ENCODE results near the gene MSRB1. TPM values are rescaled to one million over a fixed set of nuclear protein-coding genes. Genes with fewer than 3 reads are reported as not detected.
A peak's percentile ranks its signal among the peaks of the same experiment; 100 is the strongest.
"Not testable (repeated sequence)": the region's sequence is repeated elsewhere in the genome, so short reads cannot be mapped to it uniquely, and the experiment has no call there.

Gene MSRB1
- polyA plus RNA-seq, 1 experiment: 23.1 TPM

DNA sequence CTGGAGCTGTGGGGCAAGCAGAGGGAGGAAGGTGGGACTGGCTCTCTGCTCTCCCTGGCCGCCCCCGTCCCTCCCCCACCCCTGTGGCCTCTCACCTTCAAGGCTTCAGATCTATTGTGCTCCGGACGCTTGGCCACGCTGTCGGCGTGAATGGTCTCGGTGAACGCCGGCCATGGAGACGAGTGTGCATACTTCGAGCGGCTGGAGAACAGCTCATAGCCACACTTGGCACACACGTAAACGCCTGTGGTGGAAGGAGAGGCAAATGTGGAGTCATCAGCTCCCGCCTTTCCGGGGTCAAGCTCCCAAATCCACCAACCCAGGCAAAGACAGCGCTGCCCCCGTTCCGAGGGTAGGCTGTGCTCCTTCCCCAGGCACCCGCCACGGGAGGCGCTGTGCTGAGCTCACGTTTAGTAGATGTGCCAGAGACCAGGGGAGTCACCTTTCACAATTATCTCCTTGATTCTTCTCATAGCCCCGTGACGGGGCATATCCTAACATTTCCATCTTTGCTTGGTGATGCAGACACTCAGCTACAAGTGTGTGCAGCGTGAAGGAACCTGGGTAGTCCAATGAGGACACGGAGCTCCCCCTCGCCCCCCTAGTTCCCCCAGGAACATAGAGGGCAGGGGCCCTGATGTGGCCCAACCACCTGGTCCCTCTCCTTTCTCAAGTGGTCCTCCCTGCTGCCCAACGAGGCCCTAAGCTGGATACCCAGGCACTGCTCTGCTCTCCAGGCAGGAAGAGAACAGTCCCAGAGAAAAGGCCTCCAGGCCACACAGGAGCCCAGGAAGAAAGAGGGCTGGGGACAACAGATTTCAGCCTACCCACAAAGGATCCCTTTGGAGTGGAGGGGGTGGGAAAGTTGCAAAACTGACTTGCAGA is 1.6 kb downstream of the MSRB1 start:
- TF ChIP-seq, protein P1, sequence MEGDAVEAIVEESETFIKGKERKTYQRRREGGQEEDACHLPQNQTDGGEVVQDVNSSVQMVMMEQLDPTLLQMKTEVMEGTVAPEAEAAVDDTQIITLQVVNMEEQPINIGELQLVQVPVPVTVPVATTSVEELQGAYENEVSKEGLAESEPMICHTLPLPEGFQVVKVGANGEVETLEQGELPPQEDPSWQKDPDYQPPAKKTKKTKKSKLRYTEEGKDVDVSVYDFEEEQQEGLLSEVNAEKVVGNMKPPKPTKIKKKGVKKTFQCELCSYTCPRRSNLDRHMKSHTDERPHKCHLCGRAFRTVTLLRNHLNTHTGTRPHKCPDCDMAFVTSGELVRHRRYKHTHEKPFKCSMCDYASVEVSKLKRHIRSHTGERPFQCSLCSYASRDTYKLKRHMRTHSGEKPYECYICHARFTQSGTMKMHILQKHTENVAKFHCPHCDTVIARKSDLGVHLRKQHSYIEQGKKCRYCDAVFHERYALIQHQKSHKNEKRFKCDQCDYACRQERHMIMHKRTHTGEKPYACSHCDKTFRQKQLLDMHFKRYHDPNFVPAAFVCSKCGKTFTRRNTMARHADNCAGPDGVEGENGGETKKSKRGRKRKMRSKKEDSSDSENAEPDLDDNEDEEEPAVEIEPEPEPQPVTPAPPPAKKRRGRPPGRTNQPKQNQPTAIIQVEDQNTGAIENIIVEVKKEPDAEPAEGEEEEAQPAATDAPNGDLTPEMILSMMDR (IDR thresholded peaks at IDR 0.05; ENCODE audit: low read depth, low read length): no peak
- no peak overlapping the region for H3K27ac ChIP-seq (ENCODE audit: low read depth, low read length)
- H3K9me3 ChIP-seq (ENCODE audit: control insufficient read depth, insufficient read depth, low read length): no peaks in the 10 kb centered on the region; the same call in 1 of the 2 replicates
- DNase-seq (ENCODE audit: low read depth, low spot score): no peak
- ChIA-PET POLR2A (interaction anchor here (0.7 to 1.1 kb wide), 2 partner anchors 18 to 23 kb away, joined by 3 to 6 read pairs; partner anchors contain the start of gene RPS2), CTCF (interaction anchor here (0.5 to 1.4 kb wide), 5 partner anchors 9 to 603 kb away, joined by 3 to 6 read pairs (median 3); no protein-coding TSS in a partner anchor)
- peak overlapping the region; percentile 88; the same call in 1 of the 2 replicates for H3K4me3 ChIP-seq (ENCODE audit: low read depth, low read length)
- no peaks in the 10 kb centered on the region for H3K27me3 ChIP-seq (ENCODE audit: control insufficient read depth, insufficient read depth, low read length)

DNA sequence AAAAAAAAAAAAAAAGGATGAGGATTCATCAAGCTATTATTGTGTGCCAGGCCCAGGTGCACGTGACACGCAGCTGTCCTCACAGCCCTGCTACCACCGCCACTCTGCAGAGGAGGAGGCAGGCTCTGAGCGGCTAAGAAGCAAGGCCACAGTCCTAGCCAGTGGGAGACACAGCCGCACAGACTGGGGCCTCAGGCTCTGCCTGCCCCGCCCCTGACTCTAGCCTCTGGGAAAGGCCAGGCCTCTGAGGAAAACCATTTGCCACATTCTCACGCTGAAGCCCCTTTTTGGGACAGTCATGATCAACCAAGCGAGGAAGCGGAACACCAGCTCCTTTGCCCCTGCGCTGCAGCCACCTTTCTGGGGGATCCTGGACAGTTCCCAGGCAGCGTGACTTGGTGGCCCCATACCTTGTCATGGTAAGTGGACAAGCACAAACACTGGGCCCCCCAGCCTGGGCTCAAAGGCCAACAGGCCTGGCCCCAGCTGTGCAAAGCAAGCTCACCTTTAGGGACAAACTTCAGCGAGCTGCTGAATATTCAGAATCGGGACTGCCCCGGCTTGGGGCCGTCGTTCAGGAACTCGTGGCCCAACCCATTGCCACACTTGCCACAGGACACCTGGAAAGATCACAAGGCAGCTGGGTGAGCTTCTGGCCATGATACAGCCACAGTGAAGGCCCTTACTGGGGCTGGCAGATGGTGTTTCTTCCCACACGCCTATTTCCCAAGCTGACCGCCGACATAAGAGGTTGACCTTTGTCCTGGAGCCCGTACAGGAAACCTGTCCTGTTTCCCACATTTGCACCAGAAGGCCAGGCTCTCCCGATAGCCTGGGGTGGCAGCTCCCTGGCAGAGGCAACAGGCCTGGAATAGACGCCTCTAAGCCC is 2.5 kb downstream of the MSRB1 start:
- TF ChIP-seq, protein P1 (IDR thresholded peaks at IDR 0.05; ENCODE audit: low read depth, low read length): no peak
- ChIA-PET CTCF (interaction anchor here (0.7 to 1.4 kb wide), 3 partner anchors 8 to 85 kb away, joined by 3 to 6 read pairs (median 5); no protein-coding TSS in a partner anchor), POLR2A (interaction anchor here (0.7 kb wide), 1 partner anchor 19 kb away, joined by 3 read pairs; no protein-coding TSS in a partner anchor)
- Histone ChIP-seq H3K27ac (ENCODE audit: low read depth, low read length) (no peak overlapping the region), H3K27me3 (ENCODE audit: control insufficient read depth, insufficient read depth, low read length) (no peaks in the 10 kb centered on the region), H3K4me3 (ENCODE audit: low read depth, low read length) (no peak overlapping the region), H3K9me3 (ENCODE audit: control insufficient read depth, insufficient read depth, low read length) (no peaks in the 10 kb centered on the region; the same call in 1 of the 2 replicates)
- no peak for DNase-seq (ENCODE audit: low read depth, low spot score)

DNA sequence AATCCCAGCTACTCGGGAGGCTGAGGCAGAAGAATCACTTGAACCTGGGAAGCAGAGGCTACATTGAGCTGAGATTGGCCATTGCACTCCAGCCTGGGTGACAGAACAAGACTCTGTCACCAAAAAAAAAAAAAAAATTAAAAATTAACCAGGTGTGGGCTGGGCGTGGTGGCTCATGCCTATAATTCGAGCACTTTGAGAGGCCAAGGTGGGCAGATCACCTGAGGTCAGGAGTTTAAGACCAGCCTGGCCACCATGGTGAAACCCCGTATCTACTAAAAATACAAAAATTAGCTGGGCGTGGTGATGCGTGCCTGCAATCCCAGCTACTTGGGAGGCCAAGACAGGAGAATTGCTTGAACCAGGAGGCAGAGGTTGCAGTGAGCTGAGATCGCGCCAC is 3.2 kb downstream of the MSRB1 start:
- POLR2A ChIA-PET; H3K27ac ChIP-seq (ENCODE audit: low read depth, low read length); H3K4me3 ChIP-seq (ENCODE audit: low read depth, low read length); H3K27me3 ChIP-seq (ENCODE audit: control insufficient read depth, insufficient read depth, low read length); DNase-seq (ENCODE audit: low read depth, low spot score); H3K9me3 ChIP-seq (ENCODE audit: control insufficient read depth, insufficient read depth, low read length); CTCF ChIA-PET: not testable (repeated sequence)

DNA sequence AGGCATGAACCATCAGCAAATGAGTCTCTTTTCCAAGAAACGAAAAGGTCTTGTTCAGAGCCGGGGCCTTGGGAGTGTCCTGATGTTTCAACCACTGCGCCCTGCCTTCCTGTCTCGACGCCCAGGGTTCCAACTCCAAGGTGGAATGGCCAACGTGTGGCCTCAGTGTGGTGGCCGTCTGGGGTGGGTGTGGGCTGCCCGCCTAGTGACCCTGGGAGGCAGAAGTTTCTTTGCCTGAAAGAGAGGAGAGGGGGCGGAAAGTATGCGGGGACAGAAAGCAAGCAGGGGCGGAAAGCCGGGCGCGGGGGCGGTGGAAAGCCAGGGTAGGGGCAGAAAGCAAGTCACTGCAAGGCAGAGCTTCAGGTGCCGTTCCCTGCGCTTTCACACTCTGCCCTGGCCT is 4.1 kb downstream of the MSRB1 start:
- no peak for DNase-seq (ENCODE audit: low read depth, low spot score)
- H3K27me3 ChIP-seq (ENCODE audit: control insufficient read depth, insufficient read depth, low read length): no peaks in the 10 kb centered on the region
- TF ChIP-seq, protein P1 (IDR thresholded peaks at IDR 0.05; ENCODE audit: low read depth, low read length): no peak
- H3K27ac ChIP-seq (ENCODE audit: low read depth, low read length): no peak overlapping the region
- POLR2A ChIA-PET: no interaction called here
- no peak overlapping the region for H3K4me3 ChIP-seq (ENCODE audit: low read depth, low read length)
- CTCF ChIA-PET: no interaction called here
- no peaks in the 10 kb centered on the region for H3K9me3 ChIP-seq (ENCODE audit: control insufficient read depth, insufficient read depth, low read length)

DNA sequence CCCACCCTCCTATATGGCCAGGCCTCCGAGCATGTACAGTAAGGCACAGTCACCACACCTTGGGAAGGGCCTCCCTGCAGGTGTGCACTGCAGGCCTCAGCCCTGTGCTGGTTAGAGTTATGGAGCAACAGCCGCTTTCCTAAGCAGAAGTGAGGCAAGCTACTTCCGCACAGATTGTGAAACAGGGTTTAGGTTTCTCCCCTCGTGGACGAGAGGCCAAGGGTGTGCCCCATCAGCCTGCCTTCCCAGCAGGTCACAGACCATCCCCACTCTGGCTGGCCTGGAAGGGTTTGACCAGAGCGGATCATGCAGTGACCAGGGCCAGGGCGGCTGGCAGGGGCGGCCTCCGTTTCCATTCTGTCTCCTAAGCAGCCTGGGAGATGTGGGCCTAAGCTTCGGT is 4.7 kb downstream of the MSRB1 start:
- POLR2A ChIA-PET: no interaction called here
- no peaks in the 10 kb centered on the region for H3K9me3 ChIP-seq (ENCODE audit: control insufficient read depth, insufficient read depth, low read length)
- CTCF ChIA-PET: no interaction called here
- no peak overlapping the region for H3K4me3 ChIP-seq (ENCODE audit: low read depth, low read length)
- H3K27ac ChIP-seq (ENCODE audit: low read depth, low read length): no peak overlapping the region
- DNase-seq (ENCODE audit: low read depth, low spot score): no peak
- no peaks in the 10 kb centered on the region for H3K27me3 ChIP-seq (ENCODE audit: control insufficient read depth, insufficient read depth, low read length)
- TF ChIP-seq, protein P1 (IDR thresholded peaks at IDR 0.05; ENCODE audit: low read depth, low read length): no peak
